Gastrocnemius medialis (tissue), 4 donors: ENCODE results near the gene OR10J4. TPM values are rescaled to one million over a fixed set of nuclear protein-coding genes. Genes with fewer than 3 reads are reported as not detected.
"Not testable (repeated sequence)": the region's sequence is repeated elsewhere in the genome, so short reads cannot be mapped to it uniquely, and the experiment has no call there.

Experiments used
- ATAC-seq, 2 donors: fragments of 150-250 bp; one replicate each; pipeline ENCODE4 v1.9.1; 2016
- DNase-seq, 2 donors: peaks; one replicate each; pipeline ENCODE4 v3.0.0-alpha.2; 2019
- H3K27ac ChIP-seq, 4 donors: fragments of 200-600 bp; sonication (generic); 1 replicate in 1 of 4; 2 replicates in 3 of 4; pipeline ENCODE4 v1.5.1; 2016 to 2018; ENCODE audit warnings: mild to moderate bottlenecking in 2 of 4, moderate library complexity in 1 of 4
- H3K27me3 ChIP-seq, 3 donors: fragments of 200-600 bp; sonication (generic) in 2 of 3; 1 replicate in 1 of 3; 2 replicates in 2 of 3; pipeline versions ENCODE4 v1.5.1 to v1.6.0; 2016 to 2019; ENCODE audit warnings: mild to moderate bottlenecking in 1 of 3, moderate library complexity in 1 of 3
- H3K36me3 ChIP-seq, 2 donors: fragments of 200-600 bp; sonication (generic) in 1 of 2; one replicate each; pipeline ENCODE4 v1.5.1; 2017 to 2018
- H3K4me1 ChIP-seq, 2 donors: fragments of 200-600 bp; sonication (generic) in 1 of 2; one replicate each; pipeline ENCODE4 v1.5.1; 2016 to 2017; ENCODE audit warnings: mild to moderate bottlenecking in 2 of 2
- H3K4me3 ChIP-seq, 4 donors: fragments of 200-600 bp; sonication (generic) in 3 of 4; 1 replicate in 1 of 4; 2 replicates in 3 of 4; pipeline ENCODE4 v1.5.1; 2016 to 2019; ENCODE audit warnings: mild to moderate bottlenecking in 2 of 4
- H3K9me3 ChIP-seq, 3 donors: fragments of 200-600 bp; sonication (generic) in 2 of 3; 1 replicate in 1 of 3; 2 replicates in 2 of 3; pipeline ENCODE4 v1.5.1; 2016 to 2019
- CTCF ChIP-seq, 5 experiments: fragments of 450-650 bp in 3 of 5; fragments of 200-600 bp in 2 of 5; sonication (generic) in 2 of 5; IDR thresholded peaks in 4 of 5; conservative IDR thresholded peaks in 1 of 5; 1 replicate in 4 of 5; 2 replicates in 1 of 5; pipeline ENCODE4 v1.5.1; 2016 to 2019; ENCODE audit warnings: antibody characterized with exemption in 5 of 5, mild to moderate bottlenecking in 3 of 5, moderate library complexity in 3 of 5
- POLR2A ChIP-seq, 2 donors: fragments of 450-650 bp; IDR thresholded peaks; one replicate each; pipeline ENCODE4 v1.6.1; 2017; ENCODE audit warnings: antibody characterized with exemption in 2 of 2, mild to moderate bottlenecking in 2 of 2, moderate library complexity in 2 of 2
- in situ Hi-C, 4 donors: fragments of 200-750 bp; cut with MboI; loops; one replicate each; pipeline versions ENCODE4 v1.15.0 to v1.8.0; 2017; ENCODE audit warnings: low sequenced_read_pairs in 4 of 4
- intact Hi-C: fragments of 100-400 bp; cut with DNase I; formaldehyde crosslinking; loops from one replicate; pipeline ENCODE4 v1.15.1; 2023; ENCODE audit warnings: low total_unique reads
- total RNA-seq, 4 donors: library from RNA; depleted of rRNA; stranded (reverse); fragments of >200 nt; gene quantifications; one replicate each; pipeline versions ENCODE4 v1.1.0 to v1.2.3, GENCODE V29; 2016

OR10J4 gene
- total RNA-seq, 4 donors from 2014 or later: not detected

GRCh38 chr1:159441360-159441759 is 9.4 kb downstream of the OR10J4 start:
- in situ Hi-C loops: no loop called here
- H3K36me3 ChIP-seq: no peaks in the 10 kb centered on the region
- no peaks in the 10 kb centered on the region for H3K4me1 ChIP-seq
- H3K9me3 ChIP-seq: no peaks in the 10 kb centered on the region
- no peak for DNase-seq
- TF ChIP-seq CTCF (IDR thresholded peaks at IDR 0.05 in 4 of 5, conservative IDR thresholded peaks at IDR 0.05 in 1 of 5) (no peak), POLR2A (IDR thresholded peaks at IDR 0.05) (no peak)
- ATAC-seq: no peak
- H3K27ac ChIP-seq: no peak overlapping the region
- H3K4me3 ChIP-seq: no peak overlapping the region
- H3K27me3 ChIP-seq: no peaks in the 10 kb centered on the region
- intact Hi-C loops: no loop called here

- intact Hi-C loops (no loop called here), in situ Hi-C loops (no loop called here)
- no peak for ATAC-seq
- Histone ChIP-seq H3K9me3 (no peaks in the 10 kb centered on the region), H3K36me3 (no peaks in the 10 kb centered on the region), H3K4me3 (no peak overlapping the region), H3K27me3 (no peaks in the 10 kb centered on the region), H3K27ac (no peak overlapping the region), H3K4me1 (no peaks in the 10 kb centered on the region)
- DNase-seq: no peak
- TF ChIP-seq CTCF (IDR thresholded peaks at IDR 0.05 in 4 of 5, conservative IDR thresholded peaks at IDR 0.05 in 1 of 5) (no peak), POLR2A (IDR thresholded peaks at IDR 0.05) (no peak)
Observed at GRCh38 chr1:159442428-159442827, 10.4 kb downstream of the OR10J4 start.

- intact Hi-C loops (no loop called here), in situ Hi-C loops (no loop called here)
- no peaks in the 10 kb centered on the region for H3K4me1 ChIP-seq
- no peaks in the 10 kb centered on the region for H3K27me3 ChIP-seq
- no peak for TF ChIP-seq POLR2A (IDR thresholded peaks at IDR 0.05)
- no peak for TF ChIP-seq CTCF (IDR thresholded peaks at IDR 0.05 in 4 of 5, conservative IDR thresholded peaks at IDR 0.05 in 1 of 5)
- H3K36me3 ChIP-seq: no peaks in the 10 kb centered on the region
- H3K9me3 ChIP-seq: no peaks in the 10 kb centered on the region
- H3K27ac ChIP-seq: no peak overlapping the region
- H3K4me3 ChIP-seq: no peak overlapping the region
- ATAC-seq (no peak), DNase-seq (no peak)
Observed at GRCh38 chr1:159443066-159443750, 11.2 kb downstream of the OR10J4 start.

- no peak for ATAC-seq
- intact Hi-C loops: no loop called here
- no peaks in the 10 kb centered on the region for H3K4me1 ChIP-seq
- no peaks in the 10 kb centered on the region for H3K9me3 ChIP-seq
- no peaks in the 10 kb centered on the region for H3K36me3 ChIP-seq
- no peak overlapping the region for H3K27ac ChIP-seq
- no peak overlapping the region for H3K4me3 ChIP-seq
- in situ Hi-C loops: no loop called here
- no peak for DNase-seq
- no peak for TF ChIP-seq CTCF (IDR thresholded peaks at IDR 0.05 in 4 of 5, conservative IDR thresholded peaks at IDR 0.05 in 1 of 5)
- no peaks in the 10 kb centered on the region for H3K27me3 ChIP-seq
Observed at GRCh38 chr1:159444511-159444910, 12.5 kb downstream of the OR10J4 start.

- H3K4me1 ChIP-seq: no peaks in the 10 kb centered on the region
- H3K36me3 ChIP-seq: no peaks in the 10 kb centered on the region
- intact Hi-C loops: no loop called here
- no peak for DNase-seq
- no peaks in the 10 kb centered on the region for H3K27me3 ChIP-seq
- ATAC-seq: no peak
- H3K4me3 ChIP-seq: no peak overlapping the region
- H3K27ac ChIP-seq: no peak overlapping the region
- no peak for TF ChIP-seq CTCF (IDR thresholded peaks at IDR 0.05 in 4 of 5, conservative IDR thresholded peaks at IDR 0.05 in 1 of 5)
- TF ChIP-seq POLR2A (IDR thresholded peaks at IDR 0.05): no peak
- in situ Hi-C loops: no loop called here
- no peaks in the 10 kb centered on the region for H3K9me3 ChIP-seq
Observed at GRCh38 chr1:159448181-159448580, 16.2 kb downstream of the OR10J4 start.

- ATAC-seq, intact Hi-C loops, H3K9me3 ChIP-seq, H3K36me3 ChIP-seq, H3K4me1 ChIP-seq, DNase-seq, H3K27ac ChIP-seq, in situ Hi-C loops, H3K4me3 ChIP-seq, H3K27me3 ChIP-seq: not testable (repeated sequence)
Observed at GRCh38 chr1:159449605-159450004, 17.6 kb downstream of the OR10J4 start.
